Trophoblast cell (in vitro differentiated cells and primary cell): ENCODE measurements around the gene LCN10.

Experiments used
- DNase-seq, 2 donors: peaks; one replicate each; pipeline ENCODE4 v3.0.0-alpha.2; 2016
- H2AFZ ChIP-seq: 2 replicates; pipeline ENCODE4 v1.6.1; 2013; ENCODE audit warnings: low read length, moderate library complexity, mild to moderate bottlenecking; ENCODE audit not compliant: insufficient read depth, poor library complexity
- H2AK5ac ChIP-seq: 2 replicates; pipeline ENCODE4 v1.6.1; 2013; ENCODE audit warnings: mild to moderate bottlenecking, low read length
- H2BK120ac ChIP-seq: 2 replicates; pipeline ENCODE4 v1.6.1; 2013; ENCODE audit warnings: low read length, mild to moderate bottlenecking, moderate library complexity; ENCODE audit not compliant: insufficient read depth, poor library complexity
- H2BK12ac ChIP-seq: 2 replicates; pipeline ENCODE4 v1.6.1; 2013; ENCODE audit warnings: mild to moderate bottlenecking, low read length, moderate library complexity
- H2BK5ac ChIP-seq: 2 replicates; pipeline ENCODE4 v1.6.1; 2013; ENCODE audit warnings: low read length, low read depth, moderate library complexity, mild to moderate bottlenecking; ENCODE audit not compliant: poor library complexity
- H3K14ac ChIP-seq: 2 replicates; pipeline ENCODE4 v1.6.1; 2013; ENCODE audit warnings: mild to moderate bottlenecking, low read length
- H3K18ac ChIP-seq: 2 replicates; pipeline ENCODE4 v1.6.1; 2013; ENCODE audit warnings: mild to moderate bottlenecking, low read length
- H3K23ac ChIP-seq: 2 replicates; pipeline ENCODE4 v1.6.1; 2013; ENCODE audit warnings: low read length
- H3K27ac ChIP-seq: 2 replicates; pipeline ENCODE4 v1.5.1; 2013; ENCODE audit warnings: low read depth, mild to moderate bottlenecking, inconsistent platforms, low read length, moderate library complexity
- H3K27me3 ChIP-seq: 2 replicates; pipeline ENCODE4 v1.6.1; 2013; ENCODE audit warnings: inconsistent platforms, mild to moderate bottlenecking, low read length, moderate library complexity; ENCODE audit not compliant: insufficient read depth
- H3K36me3 ChIP-seq, 2 experiments: 1 replicate in 1 of 2; 2 replicates in 1 of 2; pipeline ENCODE4 v1.6.1; 2013; ENCODE audit warnings: low read length in 2 of 2, mild to moderate bottlenecking in 2 of 2, moderate library complexity in 1 of 2; ENCODE audit not compliant: insufficient read depth in 2 of 2, control insufficient read depth in 1 of 2
- H3K4ac ChIP-seq: 2 replicates; pipeline ENCODE4 v1.6.1; 2013; ENCODE audit warnings: low read depth, mild to moderate bottlenecking, low read length, moderate library complexity
- H3K4me1 ChIP-seq, 2 experiments: 1 replicate in 1 of 2; 2 replicates in 1 of 2; pipeline ENCODE4 v1.6.1; 2013; ENCODE audit warnings: low read length in 2 of 2, mild to moderate bottlenecking in 2 of 2, moderate library complexity in 1 of 2; ENCODE audit not compliant: insufficient read depth in 2 of 2, control insufficient read depth in 1 of 2
- H3K4me2 ChIP-seq: 2 replicates; pipeline ENCODE4 v1.6.1; 2013; ENCODE audit warnings: inconsistent platforms, mild to moderate bottlenecking, low read length, moderate library complexity
- H3K4me3 ChIP-seq: 2 replicates; pipeline ENCODE4 v1.5.1; 2013; ENCODE audit warnings: mild to moderate bottlenecking, low read depth, low read length, inconsistent platforms
- H3K79me1 ChIP-seq: one replicate; pipeline ENCODE4 v1.6.1; 2013; ENCODE audit warnings: low read length
- H3K79me2 ChIP-seq: 2 replicates; pipeline ENCODE4 v1.6.1; 2013; ENCODE audit warnings: low read length, mild to moderate bottlenecking; ENCODE audit not compliant: control insufficient read depth, insufficient read depth, poor library complexity
- H3K9ac ChIP-seq: 2 replicates; pipeline ENCODE4 v1.6.1; 2013; ENCODE audit warnings: mild to moderate bottlenecking, low read length
- H3K9me3 ChIP-seq: 2 replicates; pipeline ENCODE4 v1.6.1; 2013; ENCODE audit warnings: low read depth, mild to moderate bottlenecking, control low read depth, inconsistent platforms, low read length; ENCODE audit not compliant: insufficient read depth
- H4K12ac ChIP-seq: 2 replicates; pipeline ENCODE4 v1.6.1; 2013; ENCODE audit warnings: low read depth, mild to moderate bottlenecking, low read length, moderate library complexity
- H4K8ac ChIP-seq: 2 replicates; pipeline ENCODE4 v1.6.1; 2013; ENCODE audit warnings: low read depth, mild to moderate bottlenecking, low read length, moderate library complexity
- H4K91ac ChIP-seq: one replicate; pipeline ENCODE4 v1.6.1; 2013; ENCODE audit warnings: low read depth, mild to moderate bottlenecking, low read length, moderate library complexity
- WGBS: extraction: QIAGEN DNeasy Blood & Tissue Kit; methylation state at CpG from one replicate; pipeline ENCODE4 v1.1.7; 2013; ENCODE audit warnings: missing lambda C conversion rate; ENCODE audit not compliant: insufficient read length, insufficient coverage; ENCODE audit errors: extremely low coverage; 5-methylcytosine and 5-hydroxymethylcytosine counted together

Gene LCN10

DNA sequence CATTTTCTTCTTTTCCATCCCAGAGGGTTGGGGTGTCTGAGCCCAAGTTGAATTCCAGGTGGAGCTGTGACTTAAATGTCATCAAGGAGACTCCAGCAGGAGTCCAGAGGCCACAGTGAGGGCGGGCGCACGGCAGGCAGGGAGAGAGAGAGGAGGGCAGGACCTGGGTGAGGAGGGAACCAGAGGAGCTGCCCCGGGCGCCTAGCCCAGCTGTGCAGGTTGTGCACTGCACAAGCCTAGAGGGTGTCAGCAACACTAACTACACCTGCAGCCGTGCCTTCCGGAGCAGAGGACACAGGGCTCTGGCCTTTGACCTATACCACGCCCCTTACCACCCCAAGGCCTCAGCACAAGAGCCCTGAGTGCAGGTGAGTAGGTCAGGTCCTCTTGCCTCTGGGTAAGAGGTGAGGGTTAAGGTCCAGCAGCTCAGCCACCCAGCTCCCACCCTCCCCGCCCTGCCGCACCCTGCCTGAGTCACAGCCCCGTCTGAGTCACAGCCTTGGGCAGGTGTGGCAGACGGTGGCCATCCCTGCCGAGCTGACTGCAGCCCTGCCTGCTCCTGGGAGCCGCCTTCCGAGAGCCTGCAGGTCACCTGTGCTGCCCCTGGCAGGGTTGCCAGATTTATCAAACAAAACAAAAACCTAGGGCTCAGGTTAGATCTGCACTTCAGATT, 49.1 kb downstream of the LCN10 start:
- H3K23ac ChIP-seq = no peak overlapping the region
- no peak overlapping the region for H2AK5ac ChIP-seq
- no peak overlapping the region for H4K8ac ChIP-seq
- no peak overlapping the region for H2BK5ac ChIP-seq
- H3K79me2 ChIP-seq = no peaks in the 10 kb centered on the region
- no peaks in the 10 kb centered on the region for H3K27me3 ChIP-seq
- H3K9me3 ChIP-seq = peaks cover 6% of the 10 kb centered on the region
- no peak overlapping the region for H3K14ac ChIP-seq
- H2BK120ac ChIP-seq = no peak overlapping the region
- H4K91ac ChIP-seq = no peak overlapping the region
- DNase-seq = peak; percentile 89
- WGBS = no CpG with 5 or more reads among the region's 15 CpGs
- no peak overlapping the region for H2BK12ac ChIP-seq
- no peak overlapping the region for H3K4ac ChIP-seq
- H4K12ac ChIP-seq = no peak overlapping the region
- H2AFZ ChIP-seq = no peak overlapping the region
- H3K4me3 ChIP-seq = no peak overlapping the region
- H3K79me1 ChIP-seq = no peaks in the 10 kb centered on the region
- no peak overlapping the region for H3K18ac ChIP-seq
- H3K4me1 ChIP-seq = peaks cover 3 to 9% of the 10 kb centered on the region in 2 experiments
- H3K27ac ChIP-seq = no peak overlapping the region
- no peaks in the 10 kb centered on the region for H3K36me3 ChIP-seq
- no peak overlapping the region for H3K4me2 ChIP-seq
- no peak overlapping the region for H3K9ac ChIP-seq

DNA sequence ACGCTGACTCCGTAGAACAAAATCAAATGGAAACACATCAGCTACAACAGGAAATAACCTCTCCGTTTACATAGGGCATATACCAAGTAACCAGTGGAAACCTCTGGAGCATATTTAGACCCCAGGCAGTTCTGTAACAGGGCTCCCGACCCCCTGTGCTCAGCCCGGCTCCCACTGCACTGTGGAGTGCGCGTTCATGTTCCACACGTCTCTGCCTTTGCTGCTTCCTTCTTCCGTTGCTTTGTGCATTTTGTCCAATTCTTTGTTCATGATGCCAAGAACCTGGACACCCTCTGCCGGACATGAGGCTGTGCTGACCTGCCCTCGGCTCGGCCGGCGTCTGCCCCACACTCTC, 49.6 kb downstream of the LCN10 start:
- H2BK5ac ChIP-seq = no peak overlapping the region
- no peak overlapping the region for H3K9ac ChIP-seq
- H3K14ac ChIP-seq = no peak overlapping the region
- no peak overlapping the region for H2BK120ac ChIP-seq
- no peak overlapping the region for H3K23ac ChIP-seq
- no peak overlapping the region for H3K4ac ChIP-seq
- no peak overlapping the region for H4K91ac ChIP-seq
- no peak overlapping the region for H3K27ac ChIP-seq
- H3K18ac ChIP-seq = no peak overlapping the region
- H2AFZ ChIP-seq = no peak overlapping the region
- H2AK5ac ChIP-seq = no peak overlapping the region
- H4K12ac ChIP-seq = no peak overlapping the region
- H2BK12ac ChIP-seq = no peak overlapping the region
- H3K79me1 ChIP-seq = no peaks in the 10 kb centered on the region
- H3K9me3 ChIP-seq = peaks cover 6% of the 10 kb centered on the region
- DNase-seq = no peak
- H3K27me3 ChIP-seq = peaks cover 1% of the 10 kb centered on the region
- no peaks in the 10 kb centered on the region for H3K36me3 ChIP-seq
- no peak overlapping the region for H3K4me3 ChIP-seq
- H3K4me1 ChIP-seq = peaks cover 3 to 9% of the 10 kb centered on the region in 2 experiments
- no peak overlapping the region for H4K8ac ChIP-seq
- H3K79me2 ChIP-seq = no peaks in the 10 kb centered on the region
- no peak overlapping the region for H3K4me2 ChIP-seq
- WGBS = no CpG with 5 or more reads among the region's 14 CpGs

DNA sequence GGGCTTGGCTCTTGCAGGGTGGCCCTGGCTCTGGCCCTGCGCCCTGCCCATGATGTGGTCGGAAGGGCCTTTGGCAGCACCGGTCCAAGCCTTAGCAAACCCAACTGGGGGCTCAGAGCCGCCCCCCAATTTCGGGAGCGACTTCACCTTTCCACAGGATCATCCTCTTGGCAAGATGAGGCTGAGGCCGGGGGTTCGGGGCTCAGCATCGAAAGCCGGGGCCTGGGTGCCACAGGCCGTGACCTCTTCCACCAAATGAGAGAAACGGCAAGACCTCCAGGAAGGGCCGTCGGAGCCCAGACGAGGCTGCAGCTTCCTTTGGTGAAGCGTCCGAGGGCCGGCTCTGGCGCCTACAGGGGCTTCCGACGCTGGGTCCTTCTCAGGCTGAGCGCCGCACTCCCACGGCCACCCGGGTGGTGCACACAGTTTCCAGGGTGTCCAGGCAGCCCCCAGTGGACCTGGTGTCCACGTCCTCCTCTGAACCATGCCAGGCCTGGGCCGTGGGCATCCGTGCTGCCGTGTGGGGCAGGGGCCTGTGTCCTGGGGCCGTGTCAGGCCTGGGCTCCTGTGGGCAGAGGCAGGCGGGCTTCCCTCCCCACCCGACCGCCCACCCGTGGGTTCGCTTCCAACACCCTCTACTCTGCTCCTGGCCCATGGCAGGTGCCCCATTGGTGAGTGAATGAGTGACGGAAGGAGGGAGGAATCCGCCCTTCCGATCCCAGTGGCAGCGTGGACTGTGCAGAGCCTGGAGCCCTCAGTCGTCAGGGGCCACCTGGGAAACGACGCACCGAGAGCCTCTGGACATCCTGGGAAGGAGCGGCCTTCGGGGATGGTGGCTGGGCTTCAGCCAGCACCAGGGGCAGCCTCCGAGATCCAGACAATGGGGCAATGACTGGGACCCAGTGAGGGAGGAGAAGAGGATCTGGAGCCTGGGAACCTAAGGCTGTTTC, 50.3 kb downstream of the LCN10 start:
- no CpG with 5 or more reads among the region's 46 CpGs for WGBS
- Histone ChIP-seq H3K4me3 (no peak overlapping the region), H2BK12ac (no peak overlapping the region), H3K4me1 (peaks cover 3 to 9% of the 10 kb centered on the region in 2 experiments), H4K91ac (no peak overlapping the region), H3K27ac (no peak overlapping the region), H3K14ac (no peak overlapping the region), H2AK5ac (no peak overlapping the region), H4K12ac (no peak overlapping the region), H2BK120ac (no peak overlapping the region), H3K79me1 (no peaks in the 10 kb centered on the region), H3K4me2 (no peak overlapping the region), H3K9ac (no peak overlapping the region), H3K4ac (no peak overlapping the region), H2BK5ac (no peak overlapping the region), H2AFZ (no peak overlapping the region), H3K27me3 (peaks cover 5% of the 10 kb centered on the region), H3K23ac (no peak overlapping the region), H3K18ac (no peak overlapping the region), H3K79me2 (no peaks in the 10 kb centered on the region), H3K36me3 (no peaks in the 10 kb centered on the region), H4K8ac (no peak overlapping the region), H3K9me3 (peaks cover 6% of the 10 kb centered on the region)
- DNase-seq = no peak

DNA sequence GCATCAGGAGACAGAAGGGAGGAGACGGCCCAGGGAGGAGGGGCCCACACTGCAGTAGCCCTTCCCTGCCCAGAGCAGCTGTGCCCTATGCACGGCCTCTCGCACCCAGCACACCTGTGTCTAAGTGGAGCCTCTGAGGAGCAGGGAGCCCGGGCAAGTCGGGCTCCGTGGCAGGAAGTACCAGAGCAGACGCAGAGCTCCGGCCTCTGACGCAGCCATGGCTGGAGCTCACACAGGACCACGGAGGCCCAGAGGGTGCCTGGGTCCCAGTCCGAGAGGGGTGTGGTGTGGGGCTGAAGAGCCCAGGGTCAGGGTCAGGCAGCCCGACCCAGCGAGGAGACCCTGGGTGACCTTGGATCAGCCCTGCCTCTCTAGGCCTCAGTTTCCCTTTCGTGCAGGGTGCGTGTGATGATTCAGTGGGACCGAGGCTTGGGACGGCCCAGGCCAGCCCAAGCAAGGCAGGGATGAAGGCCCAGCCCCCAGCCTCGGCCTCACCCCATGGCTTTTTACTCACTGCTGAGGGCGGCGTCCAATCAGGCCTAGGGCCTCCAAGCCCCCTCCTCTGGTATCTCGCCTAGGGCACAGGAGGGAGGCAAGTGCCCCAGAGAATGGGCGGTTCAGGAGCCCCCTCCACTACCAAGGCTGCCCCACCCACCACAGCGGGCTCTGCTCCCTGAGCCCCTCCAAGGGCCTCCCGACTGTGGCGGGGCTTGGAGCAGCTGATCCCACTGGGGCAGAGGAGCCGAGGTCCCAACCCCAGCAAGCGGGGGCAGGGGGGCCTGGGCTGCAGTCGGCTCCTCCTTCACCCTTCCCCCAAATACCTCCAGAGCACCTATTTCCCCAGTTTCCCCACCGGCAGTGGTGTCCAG, 51.2 kb downstream of the LCN10 start:
- no peak overlapping the region for H3K23ac ChIP-seq
- H3K9me3 ChIP-seq = peaks cover 2% of the 10 kb centered on the region
- H3K79me1 ChIP-seq = peaks cover 7% of the 10 kb centered on the region
- no peak overlapping the region for H2BK5ac ChIP-seq
- H3K14ac ChIP-seq = no peak overlapping the region
- H4K8ac ChIP-seq = no peak overlapping the region
- DNase-seq = no peak
- no peak overlapping the region for H3K4me3 ChIP-seq
- no peak overlapping the region for H4K12ac ChIP-seq
- peaks cover 5% of the 10 kb centered on the region for H3K27me3 ChIP-seq
- no peaks in the 10 kb centered on the region for H3K36me3 ChIP-seq
- no peak overlapping the region for H3K4ac ChIP-seq
- H2BK12ac ChIP-seq = no peak overlapping the region
- no peak overlapping the region for H3K4me2 ChIP-seq
- H3K27ac ChIP-seq = no peak overlapping the region
- H3K79me2 ChIP-seq = peaks cover 3% of the 10 kb centered on the region
- H3K18ac ChIP-seq = no peak overlapping the region
- no peak overlapping the region for H2AK5ac ChIP-seq
- H3K4me1 ChIP-seq = peaks cover 3 to 6% of the 10 kb centered on the region in 2 experiments
- H3K9ac ChIP-seq = no peak overlapping the region
- H4K91ac ChIP-seq = no peak overlapping the region
- WGBS = no CpG with 5 or more reads among the region's 29 CpGs
- no peak overlapping the region for H2AFZ ChIP-seq
- H2BK120ac ChIP-seq = no peak overlapping the region
